ENCODE data around the gene PID1. TPM values are rescaled to one million over a fixed set of nuclear protein-coding genes. Genes with fewer than 3 reads are reported as not detected.
A peak's percentile ranks its signal among the peaks of the same experiment; 100 is the strongest.

PID1 gene
- total RNA-seq, 8 experiments from 2014 or later, result 0.28 to 26.2 (median 9.8) TPM

DNA sequence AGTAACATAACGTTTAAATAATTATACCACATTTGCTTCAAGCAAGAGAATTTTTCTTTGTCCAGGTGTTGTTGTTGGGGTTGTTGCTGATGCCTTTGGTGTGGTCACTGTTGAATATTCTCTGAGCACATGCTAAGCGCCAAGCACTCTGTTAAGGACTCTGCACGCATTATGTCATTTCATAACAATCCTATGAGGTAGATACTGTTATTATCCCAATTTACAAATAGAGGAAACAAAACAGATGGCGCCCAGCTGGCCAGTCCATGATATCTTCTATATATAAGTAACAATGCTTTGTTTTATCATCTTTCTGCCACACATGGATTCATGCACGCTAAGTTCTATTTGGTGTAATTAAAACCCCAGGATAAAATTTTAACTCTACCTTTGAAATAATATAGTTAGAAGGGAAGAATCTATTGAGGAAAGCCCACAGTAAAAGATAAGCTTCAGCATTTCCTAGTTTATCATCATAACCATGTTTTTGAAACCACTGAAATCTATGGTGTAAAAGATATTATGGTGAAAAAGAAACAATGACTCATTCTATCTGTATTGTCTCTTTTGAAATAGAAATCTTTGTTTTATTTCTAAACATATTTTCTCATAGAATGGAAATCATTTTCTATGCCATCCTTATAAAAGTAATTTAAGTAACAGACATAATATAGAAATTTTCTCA is 199.7 kb downstream of the PID1 start:
- in situ Hi-C loops (cut with MboI; ENCODE audit: low pct_unique_long_range_greater_than_20kb in 2 of 9, low sequenced_read_pairs in 9 of 9, unreplicated experiment in 9 of 9), result no loop called here
- WGBS, 10 experiments, result 18 to 93% (median 80%) methylated on average over 2 to 5 of the region's 5 CpGs
- Histone ChIP-seq H3K4me3 (no peak overlapping the region), H3K27ac (no peak overlapping the region), H3K4me1 (replicated peaks in 1 of 2) (no peaks in the 10 kb centered on the region)
- peak in 2 of 8 experiments; percentile 88 to 98 for ATAC-seq (replicated peaks in 6 of 8)

DNA sequence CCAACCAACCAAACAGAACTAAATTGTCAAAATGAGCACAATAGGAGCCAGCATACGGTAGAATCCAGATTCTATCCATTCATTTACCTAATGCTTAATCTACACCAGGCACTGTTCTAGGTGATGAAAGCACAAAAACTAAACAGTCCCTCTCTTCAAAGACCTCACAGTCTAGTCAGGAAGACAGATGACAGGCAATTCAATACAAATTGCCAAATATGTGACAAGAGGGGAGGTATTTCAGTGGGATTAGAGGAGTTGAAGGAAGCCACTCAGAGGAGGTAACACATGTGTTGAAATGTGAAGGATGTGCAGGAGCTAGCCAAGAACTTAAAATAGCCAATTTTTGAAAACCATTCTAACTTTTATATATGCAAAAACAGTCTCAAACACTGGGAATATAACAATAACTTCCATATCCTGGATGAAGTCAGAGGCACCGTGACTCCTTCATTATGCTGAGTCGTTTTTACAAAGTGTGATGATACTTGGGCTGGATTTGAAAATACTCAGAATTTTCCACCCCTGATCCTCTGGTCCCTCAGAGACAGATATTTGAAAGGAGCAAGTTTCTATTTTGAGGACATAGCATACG is 204.9 kb downstream of the PID1 start:
- Histone ChIP-seq H3K4me1 (replicated peaks in 1 of 2) (no peaks in the 10 kb centered on the region), H3K27ac (no peak overlapping the region), H3K4me3 (no peak overlapping the region)
- in situ Hi-C loops (cut with MboI; ENCODE audit: low pct_unique_long_range_greater_than_20kb in 2 of 9, low sequenced_read_pairs in 9 of 9, unreplicated experiment in 9 of 9), result no loop called here
- ATAC-seq (replicated peaks in 6 of 8), result no peak
- 38 to 95% (median 90%) methylated on average over 2 to 4 of the region's 4 CpGs; no CpG with 5 or more reads in 2 of the 10 experiments for WGBS, 10 experiments

DNA sequence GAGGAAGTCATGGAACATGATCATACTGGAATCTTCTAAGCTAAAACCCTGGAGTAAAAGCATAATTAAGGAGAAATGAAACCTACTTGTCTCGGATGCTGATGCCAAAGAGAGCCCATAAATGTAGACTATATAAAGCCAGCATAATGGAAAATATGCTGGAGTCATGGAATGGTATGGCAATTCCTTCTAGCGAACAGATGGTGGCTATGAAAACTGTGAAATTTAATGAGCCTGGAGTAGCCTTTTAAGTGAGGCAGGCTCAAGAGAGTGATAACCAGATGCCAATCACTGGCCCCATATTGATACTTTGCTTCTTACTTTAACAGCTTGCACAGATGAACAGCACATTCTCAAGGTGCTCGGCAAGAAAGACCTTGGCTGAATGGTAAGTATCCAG is 206.3 kb downstream of the PID1 start:
- in situ Hi-C loops (cut with MboI; ENCODE audit: low pct_unique_long_range_greater_than_20kb in 2 of 9, low sequenced_read_pairs in 9 of 9, unreplicated experiment in 9 of 9), result no loop called here
- Histone ChIP-seq H3K27ac (no peak overlapping the region), H3K4me3 (no peak overlapping the region), H3K4me1 (replicated peaks in 1 of 2) (no peaks in the 10 kb centered on the region)
- ATAC-seq (replicated peaks in 6 of 8), result no peak
- WGBS, 10 experiments, result 55 to 94% (median 83%) methylated on average over 1 to 3 of the region's 3 CpGs; no CpG with 5 or more reads in 2 of the 10 experiments

DNA sequence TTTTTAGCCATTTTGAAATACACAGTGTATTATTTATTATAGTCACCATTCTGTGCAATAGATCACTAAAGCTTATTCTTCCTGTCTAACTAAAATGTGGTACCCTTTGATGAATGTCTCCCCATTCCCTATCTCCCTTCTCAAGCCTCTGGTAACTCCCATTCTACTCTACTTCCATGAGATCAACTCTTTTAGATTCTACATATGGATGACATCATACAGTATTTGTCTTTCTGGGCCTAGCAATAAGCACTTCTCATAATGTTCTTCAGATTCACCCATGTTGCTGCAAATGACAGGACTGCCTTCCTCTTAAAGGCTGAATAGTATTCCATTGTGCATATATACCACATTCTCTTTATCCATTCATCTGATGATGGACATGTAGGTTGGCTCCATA is 210.9 kb downstream of the PID1 start:
- no peak overlapping the region for H3K27ac ChIP-seq
- in situ Hi-C loops (cut with MboI; ENCODE audit: low pct_unique_long_range_greater_than_20kb in 2 of 9, low sequenced_read_pairs in 9 of 9, unreplicated experiment in 9 of 9), result no loop called here
- peaks cover 7 to 21% of the 10 kb centered on the region in 2 donors for H3K4me1 ChIP-seq (replicated peaks in 1 of 2)
- H3K4me3 ChIP-seq, result no peak overlapping the region
- no peak for ATAC-seq (replicated peaks in 6 of 8)

DNA sequence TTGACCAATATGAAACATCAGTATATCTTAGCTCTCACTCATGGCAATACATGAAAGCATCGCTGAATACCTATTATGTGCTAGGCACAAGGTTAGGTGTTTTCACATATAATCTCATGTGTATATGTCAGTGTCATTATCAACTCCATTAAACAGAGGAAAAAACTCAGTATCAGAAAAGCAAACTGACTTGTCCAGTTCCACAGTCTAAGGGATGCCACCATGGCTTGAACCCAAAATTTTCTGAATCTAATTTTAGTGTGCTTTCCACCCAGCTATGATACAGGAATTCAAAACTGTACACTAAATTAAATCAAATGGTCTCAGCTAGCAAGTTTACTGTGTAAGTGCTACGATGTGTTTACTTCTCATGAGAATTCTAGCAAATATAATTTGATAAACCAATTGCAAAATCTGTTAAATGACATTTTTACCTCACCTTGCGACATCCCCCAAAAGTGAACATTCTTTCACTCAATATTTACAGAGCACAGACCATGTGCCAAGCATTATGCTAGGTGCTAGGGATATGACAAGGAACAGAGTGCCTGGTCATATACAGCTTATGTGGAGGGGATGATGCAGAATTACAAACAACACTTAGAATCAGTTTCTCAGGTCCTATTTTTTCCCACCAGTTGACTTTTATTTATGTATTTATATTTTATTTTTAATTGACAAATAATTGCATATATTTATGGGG is 211.6 kb downstream of the PID1 start:
- ATAC-seq (replicated peaks in 6 of 8), result no peak
- 52 to 89% (median 75%) methylated on average over 1 to 3 of the region's 3 CpGs for WGBS, 10 experiments

DNA sequence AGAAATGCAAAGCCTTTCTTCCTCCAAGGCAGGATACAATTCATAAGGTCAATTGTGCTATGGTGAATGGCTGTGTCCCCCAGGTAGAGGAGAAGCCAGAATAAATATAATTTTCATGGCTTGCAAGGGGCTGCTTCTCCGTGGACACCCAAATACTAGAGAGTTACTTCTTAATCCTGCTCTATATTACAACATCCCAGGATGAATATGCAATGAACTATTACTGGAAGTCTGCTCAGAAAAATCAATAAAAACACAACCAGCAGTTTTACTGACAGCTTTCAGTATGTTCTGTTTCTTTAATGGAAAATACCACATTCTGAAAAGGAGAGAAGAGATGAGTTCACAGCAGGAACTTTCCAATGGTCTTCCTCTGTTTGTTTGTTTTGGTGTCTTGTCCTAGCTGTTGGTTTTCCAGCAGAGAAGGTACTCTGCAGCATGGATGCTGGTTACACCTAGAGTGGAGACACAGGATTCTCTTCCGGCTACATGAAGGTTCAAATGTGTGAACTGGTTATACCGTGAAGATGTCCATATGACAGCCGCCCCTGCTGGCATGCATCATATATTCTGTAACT is 213.0 kb downstream of the PID1 start:
- peak overlapping the region in 1 of 2 donors; percentile 58 for H3K27ac ChIP-seq
- in situ Hi-C loops (cut with MboI; ENCODE audit: low pct_unique_long_range_greater_than_20kb in 2 of 9, low sequenced_read_pairs in 9 of 9, unreplicated experiment in 9 of 9), result no loop called here
- no peak overlapping the region for H3K4me3 ChIP-seq
- WGBS, 10 experiments, result 50 to 93% (median 71%) methylated on average over 1 to 4 of the region's 4 CpGs
- peaks cover 7 to 23% of the 10 kb centered on the region in 2 donors for H3K4me1 ChIP-seq (replicated peaks in 1 of 2)
- peak; percentile 27 to 97 (median 62) for ATAC-seq (replicated peaks in 6 of 8)

More for the DNA sequence above, 211.6 kb downstream of the PID1 start:
- peaks cover 7 to 21% of the 10 kb centered on the region in 2 donors for H3K4me1 ChIP-seq (replicated peaks in 1 of 2)
- H3K4me3 ChIP-seq, result no peak overlapping the region
- H3K27ac ChIP-seq, result no peak overlapping the region
- in situ Hi-C loops (cut with MboI; ENCODE audit: low pct_unique_long_range_greater_than_20kb in 2 of 9, low sequenced_read_pairs in 9 of 9, unreplicated experiment in 9 of 9), result no loop called here

DNA sequence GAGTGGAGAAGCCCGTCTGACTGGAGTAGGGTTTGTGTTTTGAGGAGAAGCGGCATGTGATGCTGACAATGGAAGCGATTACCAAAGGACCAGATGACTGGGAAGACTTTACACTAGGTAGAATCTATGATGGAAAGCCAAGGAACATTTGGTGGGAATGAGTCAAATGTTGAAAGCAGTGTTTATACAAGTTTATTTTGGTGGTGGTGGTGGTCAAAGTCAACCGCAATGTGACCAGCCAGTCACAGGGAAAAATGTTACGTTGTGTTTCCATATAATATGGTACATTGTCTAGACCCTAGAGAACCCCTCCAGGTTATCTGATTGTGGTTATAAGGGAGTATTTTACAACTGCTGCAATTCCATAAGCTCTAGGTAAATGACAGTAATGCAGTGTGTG is 216.8 kb downstream of the PID1 start:
- H3K4me3 ChIP-seq, result no peak overlapping the region
- no peak overlapping the region for H3K27ac ChIP-seq
- no peak for ATAC-seq (replicated peaks in 6 of 8)
- 50 to 86% (median 78%) methylated on average over 1 to 5 of the region's 5 CpGs; no CpG with 5 or more reads in 1 of the 10 experiments for WGBS, 10 experiments
- in situ Hi-C loops (cut with MboI; ENCODE audit: low pct_unique_long_range_greater_than_20kb in 2 of 9, low sequenced_read_pairs in 9 of 9, unreplicated experiment in 9 of 9), result no loop called here
- peaks cover 7 to 46% of the 10 kb centered on the region in 2 donors for H3K4me1 ChIP-seq (replicated peaks in 1 of 2)

DNA sequence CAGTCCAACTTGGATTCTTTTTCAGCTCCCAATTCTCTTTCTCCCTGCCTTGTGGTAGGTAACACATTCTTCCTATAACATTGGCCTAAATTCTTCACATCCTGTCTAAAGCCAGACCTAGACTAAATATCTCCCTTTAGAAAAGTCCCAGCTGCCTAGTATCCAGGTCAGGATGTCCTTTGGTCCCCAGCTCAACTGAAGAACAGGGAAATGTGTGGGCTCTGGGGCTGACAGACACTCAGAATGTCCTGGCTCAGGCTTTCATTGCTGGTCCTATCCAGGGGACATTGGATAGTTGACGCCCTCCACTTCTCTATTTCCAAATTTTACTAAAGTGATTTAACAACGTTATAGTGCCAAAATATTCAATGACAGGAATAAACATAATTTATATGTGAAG is 219.3 kb downstream of the PID1 start:
- H3K4me1 ChIP-seq (replicated peaks in 1 of 2), result peaks cover 0 to 39% of the 10 kb centered on the region in 2 donors
- no peak for ATAC-seq (replicated peaks in 6 of 8)
- H3K27ac ChIP-seq, result no peak overlapping the region
- 13 to 92% (median 74%) methylated on average over 1 to 2 of the region's 2 CpGs for WGBS, 10 experiments
- in situ Hi-C loops (cut with MboI; ENCODE audit: low pct_unique_long_range_greater_than_20kb in 2 of 9, low sequenced_read_pairs in 9 of 9, unreplicated experiment in 9 of 9), result no loop called here
- H3K4me3 ChIP-seq, result no peak overlapping the region

DNA sequence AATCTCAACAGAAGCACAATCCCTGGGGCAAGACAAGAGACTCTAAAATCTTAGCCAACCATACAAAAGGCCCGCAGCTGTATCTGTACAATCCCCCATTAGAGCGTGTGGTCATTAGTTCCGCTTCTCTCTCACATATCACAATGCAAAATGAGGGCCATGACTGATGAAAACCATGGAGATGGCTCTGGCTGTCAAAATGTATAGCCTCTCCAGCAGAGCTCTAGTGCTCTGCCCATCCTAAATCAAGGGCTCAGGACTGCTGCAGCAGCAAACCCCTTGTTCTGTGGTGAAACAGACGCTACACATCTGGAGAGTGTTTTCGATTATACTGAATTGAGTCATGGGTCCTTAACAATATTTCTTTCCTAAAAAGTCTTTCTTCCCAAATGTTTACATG is 221.0 kb downstream of the PID1 start:
- 70 to 100% (median 85%) methylated on average over 1 to 3 of the region's 5 CpGs; no CpG with 5 or more reads in 4 of the 10 experiments for WGBS, 10 experiments
- Histone ChIP-seq H3K4me3 (no peak overlapping the region), H3K27ac (peak overlapping the region in 1 of 2 donors; percentile 44), H3K4me1 (replicated peaks in 1 of 2) (peaks cover 0 to 35% of the 10 kb centered on the region in 2 donors)
- ATAC-seq (replicated peaks in 6 of 8), result peak in 4 of 8 experiments; percentile 23 to 52 (median 28)
- in situ Hi-C loops (cut with MboI; ENCODE audit: low pct_unique_long_range_greater_than_20kb in 2 of 9, low sequenced_read_pairs in 9 of 9, unreplicated experiment in 9 of 9), result no loop called here

DNA sequence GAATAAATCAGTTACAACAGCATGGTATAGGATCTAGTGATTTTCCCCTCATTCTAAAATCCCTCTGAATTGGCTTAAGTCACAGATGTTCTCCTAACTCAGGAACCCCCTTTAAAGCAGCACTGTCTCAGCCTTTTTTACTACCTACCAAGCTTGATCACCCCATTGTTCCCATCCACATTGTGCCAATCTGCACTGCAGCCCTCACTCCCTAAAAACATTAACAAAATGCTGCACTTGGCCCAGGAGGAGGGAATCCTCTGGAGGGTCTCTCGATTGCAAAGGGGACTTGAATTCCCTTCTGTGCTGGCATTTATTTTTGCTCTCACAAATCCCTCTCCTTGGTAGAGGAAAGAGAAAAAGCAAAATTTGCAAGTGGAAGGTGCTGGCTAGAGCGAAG is 223.0 kb downstream of the PID1 start:
- in situ Hi-C loops (cut with MboI; ENCODE audit: low pct_unique_long_range_greater_than_20kb in 2 of 9, low sequenced_read_pairs in 9 of 9, unreplicated experiment in 9 of 9), result no loop called here
- Histone ChIP-seq H3K4me1 (replicated peaks in 1 of 2) (peaks cover 0 to 33% of the 10 kb centered on the region in 2 donors), H3K4me3 (no peak overlapping the region), H3K27ac (no peak overlapping the region)
- WGBS, 10 experiments, result 0 to 93% (median 64%) methylated on average over 1 to 2 of the region's 2 CpGs; no CpG with 5 or more reads in 3 of the 10 experiments
- no peak for ATAC-seq (replicated peaks in 6 of 8)

DNA sequence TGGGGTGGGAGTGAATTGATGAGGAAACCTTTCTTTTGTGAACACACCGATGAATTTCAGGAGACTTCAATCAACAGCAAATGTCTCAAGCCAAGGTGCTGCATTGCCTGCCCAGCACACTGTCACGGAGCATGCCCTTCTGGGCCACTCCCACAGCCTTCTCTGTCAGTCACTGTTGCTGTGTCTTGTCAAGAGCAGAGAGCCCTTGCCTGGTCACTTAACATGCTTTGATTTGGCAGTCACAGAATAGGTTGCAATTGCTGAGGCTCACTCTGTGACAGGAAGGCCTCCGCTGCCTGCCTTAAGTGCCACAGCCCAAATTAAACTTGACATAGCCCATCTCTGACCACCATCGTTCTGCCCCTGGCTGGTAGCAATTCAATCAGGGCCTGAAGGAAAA is 225.4 kb downstream of the PID1 start:
- 67 to 100% (median 82%) methylated on average over 1 to 4 of the region's 4 CpGs; no CpG with 5 or more reads in 1 of the 10 experiments for WGBS, 10 experiments
- ATAC-seq (replicated peaks in 6 of 8), result no peak

DNA sequence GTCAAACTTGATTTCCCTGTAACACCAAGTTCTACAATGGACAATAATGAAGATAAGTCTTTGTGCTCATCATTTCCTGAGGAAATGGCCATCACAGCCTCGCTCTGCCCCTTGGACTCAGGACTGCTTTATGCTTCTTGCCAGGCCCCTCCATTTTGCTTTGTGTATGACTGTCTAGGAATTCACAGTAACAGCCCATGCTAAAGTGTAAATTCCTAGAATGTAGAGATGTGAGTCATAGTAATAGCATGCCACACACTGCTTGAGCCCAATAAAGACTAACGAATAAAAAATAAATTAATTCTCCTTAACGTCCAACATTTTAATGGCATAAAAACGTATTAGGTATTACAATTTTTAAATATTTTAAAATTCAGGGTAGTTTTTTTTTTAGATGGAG is 226.5 kb downstream of the PID1 start:
- peak in 2 of 8 experiments; percentile 27 to 45 for ATAC-seq (replicated peaks in 6 of 8)
- WGBS, 10 experiments, result 30 to 60% (median 48%) methylated on average over 1 to 3 of the region's 4 CpGs; no CpG with 5 or more reads in 2 of the 10 experiments
- Histone ChIP-seq H3K4me1 (replicated peaks in 1 of 2) (peaks cover 0 to 12% of the 10 kb centered on the region in 2 donors), H3K27ac (no peak overlapping the region), H3K4me3 (no peak overlapping the region)
- in situ Hi-C loops (cut with MboI; ENCODE audit: low pct_unique_long_range_greater_than_20kb in 2 of 9, low sequenced_read_pairs in 9 of 9, unreplicated experiment in 9 of 9), result no loop called here

More for the DNA sequence above, 225.4 kb downstream of the PID1 start:
- in situ Hi-C loops (cut with MboI; ENCODE audit: low pct_unique_long_range_greater_than_20kb in 2 of 9, low sequenced_read_pairs in 9 of 9, unreplicated experiment in 9 of 9), result no loop called here
- H3K4me3 ChIP-seq, result no peak overlapping the region
- peaks cover 0 to 19% of the 10 kb centered on the region in 2 donors for H3K4me1 ChIP-seq (replicated peaks in 1 of 2)
- no peak overlapping the region for H3K27ac ChIP-seq

DNA sequence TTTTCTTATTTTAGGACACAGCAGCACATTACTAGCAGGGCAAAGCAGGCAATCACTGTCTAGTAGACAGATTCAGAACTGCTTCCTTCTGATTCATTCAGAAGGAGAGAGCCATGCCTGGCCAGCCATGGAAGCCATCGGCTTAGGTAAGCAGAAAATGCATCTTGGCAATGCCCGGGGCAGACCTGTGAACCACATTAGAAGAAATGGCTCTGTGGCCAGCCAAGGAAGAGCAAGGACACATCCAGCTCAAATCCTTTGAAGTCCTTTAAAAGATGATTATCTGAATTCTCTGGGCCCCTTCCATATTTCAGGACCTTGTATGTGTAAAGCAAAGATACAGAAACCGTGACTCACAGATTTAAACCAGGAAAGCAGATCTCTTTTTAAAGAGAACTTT is 227.4 kb downstream of the PID1 start:
- in situ Hi-C loops (cut with MboI; ENCODE audit: low pct_unique_long_range_greater_than_20kb in 2 of 9, low sequenced_read_pairs in 9 of 9, unreplicated experiment in 9 of 9), result no loop called here
- peaks cover 0 to 3% of the 10 kb centered on the region in 2 donors for H3K4me1 ChIP-seq (replicated peaks in 1 of 2)
- no peak overlapping the region for H3K4me3 ChIP-seq
- WGBS, 10 experiments, result 33 to 100% (median 83%) methylated on average over 1 to 2 of the region's 3 CpGs; no CpG with 5 or more reads in 1 of the 10 experiments
- ATAC-seq (replicated peaks in 6 of 8), result no peak
- H3K27ac ChIP-seq, result no peak overlapping the region

Data from motor neuron (in vitro differentiated cells).